Activated CD8-positive, alpha-beta T cell treated with anti-CD3 and anti-CD28 coated beads, Interleukin-2, amount 10 ng/mL, durations not matched to agents 7 days and 5 days (primary cell): Measurements from ENCODE around the gene TRPM7. TPM values are rescaled to one million over a fixed set of nuclear protein-coding genes. Genes with fewer than 3 reads are reported as not detected.
"Not testable (repeated sequence)": the region's sequence is repeated elsewhere in the genome, so short reads cannot be mapped to it uniquely, and the experiment has no call there.

ENCODE experiments used
- ATAC-seq: fragments of 150-1000 bp; cut with Tn5 transposase; one replicate; pipeline ENCODE4 v1.10.0; 2021; ENCODE audit warnings: moderate library complexity
- CTCF ChIA-PET: fragments of 350-600 bp; sonication (Branson Sonifier 250); formaldehyde crosslinking; loops from one replicate; lab custom pipeline; 2021; ENCODE audit warnings: antibody characterized with exemption; lab: Charles Lee
- POLR2A ChIA-PET: fragments of 350-600 bp; sonication (Branson Sonifier 250); formaldehyde crosslinking; loops from one replicate; lab custom pipeline; 2021; ENCODE audit warnings: antibody characterized with exemption; lab: Charles Lee
- DNase-seq: peaks from one replicate; pipeline ENCODE4 v3.0.0-alpha.2; 2020
- H3K27ac Mint-ChIP-seq: one replicate; pipeline ENCODE4 v1.8.0; 2021; ENCODE audit warnings: mild to moderate bottlenecking, mixed read lengths
- H3K27me3 Mint-ChIP-seq: one replicate; pipeline ENCODE4 v1.8.0; 2021; ENCODE audit warnings: low read depth, mixed read lengths
- H3K36me3 Mint-ChIP-seq: one replicate; pipeline ENCODE4 v1.8.0; 2021; ENCODE audit warnings: low read depth, mixed read lengths
- H3K4me1 Mint-ChIP-seq: one replicate; pipeline ENCODE4 v1.8.0; 2021; ENCODE audit warnings: low read depth, mixed read lengths
- H3K4me3 Mint-ChIP-seq: one replicate; pipeline ENCODE4 v1.8.0; 2021; ENCODE audit warnings: mild to moderate bottlenecking, mixed read lengths
- H3K9me3 Mint-ChIP-seq: one replicate; pipeline ENCODE4 v1.8.0; 2022; ENCODE audit warnings: mixed read lengths; ENCODE audit not compliant: insufficient read depth
- total RNA-seq, 2 experiments: library from RNA; stranded (reverse); gene quantifications; one replicate each; pipeline ENCODE4 v1.2.3, GENCODE V29; 2021

TRPM7 gene
- total RNA-seq: 10 to 100 TPM; 38.0 to 40.2 TPM

- peak within 1 kb of the TSS; percentile 98 for H3K27ac Mint-ChIP-seq
- H3K27me3 Mint-ChIP-seq: no peaks in the 10 kb centered on the region
- POLR2A ChIA-PET: interaction anchor here (0.7 to 1.9 kb wide), 8 partner anchors 12 to 332 kb away, joined by 3 to 11 read pairs (median 4); partner anchors contain the start of genes AP4E1, GABPB1 and SPPL2A
- H3K9me3 Mint-ChIP-seq: no peaks in the 10 kb centered on the region
- peaks cover 44% of the 10 kb centered on the region for H3K4me1 Mint-ChIP-seq
- peaks cover 31% of the 10 kb centered on the region for H3K36me3 Mint-ChIP-seq
- peak within 1 kb of the TSS; percentile 98 for H3K4me3 Mint-ChIP-seq
- CTCF ChIA-PET: interaction anchor here (1.1 to 1.5 kb wide), 2 partner anchors 12 to 14 kb away, joined by 3 to 4 read pairs; no protein-coding TSS in a partner anchor
- ATAC-seq (peak; percentile 86), DNase-seq (peak; percentile 90)
Measured at GRCh38 chr15:50686469-50687301, at the start of gene TRPM7. TSS of gene TRPM7 (minus strand) at chr15:50686797. CDS start at chr15:50686533, 264 bp downstream.

GRCh38 chr15:50735156-50735555 is 48.6 kb upstream of the TRPM7 start:
- POLR2A ChIA-PET: no interaction called here

GRCh38 chr15:50726315-50726714 is 39.7 kb upstream of the TRPM7 start:
- DNase-seq (no peak), ATAC-seq (no peak)
- Mint-ChIP-seq H3K4me1 (no peaks in the 10 kb centered on the region), H3K4me3 (no peak overlapping the region), H3K9me3 (no peaks in the 10 kb centered on the region), H3K27ac (no peak overlapping the region), H3K27me3 (no peaks in the 10 kb centered on the region), H3K36me3 (peaks cover 33% of the 10 kb centered on the region)
- POLR2A ChIA-PET: no interaction called here
- CTCF ChIA-PET: interaction anchor here (1.4 to 1.9 kb wide), 2 partner anchors 31 to 150 kb away, joined by 3 to 5 read pairs; no protein-coding TSS in a partner anchor

More at GRCh38 chr15:50735156-50735555, 48.6 kb upstream of the TRPM7 start:
- H3K9me3 Mint-ChIP-seq: no peaks in the 10 kb centered on the region
- DNase-seq: no peak
- CTCF ChIA-PET: no interaction called here
- H3K27me3 Mint-ChIP-seq: no peaks in the 10 kb centered on the region
- H3K36me3 Mint-ChIP-seq: peaks cover 36% of the 10 kb centered on the region
- no peaks in the 10 kb centered on the region for H3K4me1 Mint-ChIP-seq
- no peak for ATAC-seq
- no peak overlapping the region for H3K4me3 Mint-ChIP-seq
- H3K27ac Mint-ChIP-seq: no peak overlapping the region

GRCh38 chr15:50718700-50719125 is 32.1 kb upstream of the TRPM7 start:
- H3K9me3 Mint-ChIP-seq: no peaks in the 10 kb centered on the region
- CTCF ChIA-PET: no interaction called here
- ATAC-seq: no peak
- peaks cover 26% of the 10 kb centered on the region for H3K36me3 Mint-ChIP-seq
- POLR2A ChIA-PET: interaction anchor here (0.6 kb wide), 1 partner anchor 46 kb away, joined by 4 read pairs; no protein-coding TSS in a partner anchor
- no peak overlapping the region for H3K27ac Mint-ChIP-seq
- no peak for DNase-seq
- H3K27me3 Mint-ChIP-seq: no peaks in the 10 kb centered on the region
- H3K4me1 Mint-ChIP-seq: no peaks in the 10 kb centered on the region
- no peak overlapping the region for H3K4me3 Mint-ChIP-seq

GRCh38 chr15:50712018-50712417 is 25.4 kb upstream of the TRPM7 start:
- CTCF ChIA-PET: no interaction called here
- Mint-ChIP-seq H3K27me3 (no peaks in the 10 kb centered on the region), H3K27ac (no peak overlapping the region), H3K4me1 (peaks cover 3% of the 10 kb centered on the region), H3K4me3 (no peak overlapping the region), H3K9me3 (no peaks in the 10 kb centered on the region), H3K36me3 (peaks cover 12% of the 10 kb centered on the region)
- POLR2A ChIA-PET: no interaction called here
- DNase-seq: no peak
- no peak for ATAC-seq

GRCh38 chr15:50710585-50710984 is 24.0 kb upstream of the TRPM7 start:
- no peak for DNase-seq
- POLR2A ChIA-PET: no interaction called here
- no peaks in the 10 kb centered on the region for H3K9me3 Mint-ChIP-seq
- peaks cover 17% of the 10 kb centered on the region for H3K36me3 Mint-ChIP-seq
- no peak for ATAC-seq
- no peak overlapping the region for H3K4me3 Mint-ChIP-seq
- CTCF ChIA-PET: no interaction called here
- H3K27me3 Mint-ChIP-seq: no peaks in the 10 kb centered on the region
- no peak overlapping the region for H3K27ac Mint-ChIP-seq
- H3K4me1 Mint-ChIP-seq: peaks cover 3% of the 10 kb centered on the region

- H3K4me1 Mint-ChIP-seq: peaks cover 3% of the 10 kb centered on the region
- no peak for ATAC-seq
- H3K9me3 Mint-ChIP-seq: no peaks in the 10 kb centered on the region
- H3K36me3 Mint-ChIP-seq: peaks cover 14% of the 10 kb centered on the region
- no peak for DNase-seq
- H3K27me3 Mint-ChIP-seq: no peaks in the 10 kb centered on the region
- H3K27ac Mint-ChIP-seq: no peak overlapping the region
- ChIA-PET CTCF (no interaction called here), POLR2A (no interaction called here)
- no peak overlapping the region for H3K4me3 Mint-ChIP-seq
Measured at GRCh38 chr15:50707878-50708427, 21.4 kb upstream of the TRPM7 start.

- DNase-seq (no peak), ATAC-seq (no peak)
- Mint-ChIP-seq H3K27me3 (no peaks in the 10 kb centered on the region), H3K9me3 (no peaks in the 10 kb centered on the region), H3K36me3 (peaks cover 15% of the 10 kb centered on the region), H3K4me3 (no peak overlapping the region), H3K4me1 (no peaks in the 10 kb centered on the region), H3K27ac (no peak overlapping the region)
- POLR2A ChIA-PET: no interaction called here
- CTCF ChIA-PET: interaction anchor here (1.0 kb wide), 1 partner anchor 15 kb away, joined by 3 read pairs; no protein-coding TSS in a partner anchor
Measured at GRCh38 chr15:50702762-50703334, 16.3 kb upstream of the TRPM7 start.

- no peak overlapping the region for H3K27ac Mint-ChIP-seq
- H3K4me1 Mint-ChIP-seq: peaks cover 1% of the 10 kb centered on the region
- ChIA-PET POLR2A (no interaction called here), CTCF (no interaction called here)
- no peaks in the 10 kb centered on the region for H3K9me3 Mint-ChIP-seq
- no peaks in the 10 kb centered on the region for H3K27me3 Mint-ChIP-seq
- ATAC-seq (no peak), DNase-seq (no peak)
- H3K4me3 Mint-ChIP-seq: no peak overlapping the region
- H3K36me3 Mint-ChIP-seq: peaks cover 6% of the 10 kb centered on the region
Measured at GRCh38 chr15:50698101-50698500, 11.5 kb upstream of the TRPM7 start.

- no peaks in the 10 kb centered on the region for H3K27me3 Mint-ChIP-seq
- no peak for DNase-seq
- H3K4me1 Mint-ChIP-seq: peaks cover 1% of the 10 kb centered on the region
- no peak overlapping the region for H3K27ac Mint-ChIP-seq
- POLR2A ChIA-PET: no interaction called here
- H3K9me3 Mint-ChIP-seq: no peaks in the 10 kb centered on the region
- CTCF ChIA-PET: no interaction called here
- no peak overlapping the region for H3K4me3 Mint-ChIP-seq
- ATAC-seq: no peak
- peaks cover 6% of the 10 kb centered on the region for H3K36me3 Mint-ChIP-seq
Measured at GRCh38 chr15:50697109-50697797, 10.7 kb upstream of the TRPM7 start.

- not testable (repeated sequence) for DNase-seq, H3K36me3 Mint-ChIP-seq, H3K4me1 Mint-ChIP-seq, H3K4me3 Mint-ChIP-seq, H3K27ac Mint-ChIP-seq, ATAC-seq, H3K9me3 Mint-ChIP-seq, H3K27me3 Mint-ChIP-seq
- ChIA-PET POLR2A (interaction anchor here (0.6 kb wide), 1 partner anchor 49 kb away, joined by 5 read pairs; no protein-coding TSS in a partner anchor), CTCF (interaction anchor here (1.0 to 1.2 kb wide), 2 partner anchors 31 to 80 kb away, joined by 3 read pairs; no protein-coding TSS in a partner anchor)
Measured at GRCh38 chr15:50694634-50695165, 8.1 kb upstream of the TRPM7 start.
